DND-41 (cell line): ENCODE data around the gene PRR20E.
"Not testable (repeated sequence)": the region's sequence is repeated elsewhere in the genome, so short reads cannot be mapped to it uniquely, and the experiment has no call there.

Source experiments
- EZH2 ChIP-seq: IDR thresholded peaks from 3 replicates; pipeline ENCODE4 v1.6.1; 2012; ENCODE audit warnings: borderline replicate concordance, low read depth, mild to moderate bottlenecking, moderate library complexity, low read length, inconsistent platforms; ENCODE audit not compliant: severe bottlenecking
- TF ChIP-seq, protein P1 (sequence below): IDR thresholded peaks from 2 replicates; pipeline ENCODE4 v1.5.1; 2012; ENCODE audit warnings: borderline replicate concordance, low read length, moderate library complexity, mild to moderate bottlenecking; ENCODE audit not compliant: poor library complexity, severe bottlenecking; ENCODE audit errors: extremely low read depth

DNA sequence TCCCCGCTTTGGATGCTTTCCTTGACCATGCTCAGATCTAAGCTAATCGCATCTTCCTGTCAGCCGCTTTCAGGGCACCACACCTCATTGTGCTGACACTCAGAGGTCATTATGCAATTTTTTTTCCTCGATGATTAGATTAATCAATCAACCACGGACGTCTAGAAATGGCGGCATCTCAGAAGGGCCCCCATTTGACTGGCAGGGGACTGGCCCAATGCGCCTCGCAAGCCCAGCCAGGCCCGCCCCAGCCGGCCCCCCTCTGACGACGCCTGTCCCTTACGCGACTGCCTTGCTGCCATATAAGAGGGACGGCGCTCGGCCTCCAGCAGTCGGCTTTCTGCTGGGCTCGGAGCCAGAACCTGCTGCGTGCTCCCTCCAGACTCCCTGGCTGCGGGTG lies 6.7 kb upstream of the PRR20E start, which contains the start of gene PRR20D:
- TF ChIP-seq, protein P1, sequence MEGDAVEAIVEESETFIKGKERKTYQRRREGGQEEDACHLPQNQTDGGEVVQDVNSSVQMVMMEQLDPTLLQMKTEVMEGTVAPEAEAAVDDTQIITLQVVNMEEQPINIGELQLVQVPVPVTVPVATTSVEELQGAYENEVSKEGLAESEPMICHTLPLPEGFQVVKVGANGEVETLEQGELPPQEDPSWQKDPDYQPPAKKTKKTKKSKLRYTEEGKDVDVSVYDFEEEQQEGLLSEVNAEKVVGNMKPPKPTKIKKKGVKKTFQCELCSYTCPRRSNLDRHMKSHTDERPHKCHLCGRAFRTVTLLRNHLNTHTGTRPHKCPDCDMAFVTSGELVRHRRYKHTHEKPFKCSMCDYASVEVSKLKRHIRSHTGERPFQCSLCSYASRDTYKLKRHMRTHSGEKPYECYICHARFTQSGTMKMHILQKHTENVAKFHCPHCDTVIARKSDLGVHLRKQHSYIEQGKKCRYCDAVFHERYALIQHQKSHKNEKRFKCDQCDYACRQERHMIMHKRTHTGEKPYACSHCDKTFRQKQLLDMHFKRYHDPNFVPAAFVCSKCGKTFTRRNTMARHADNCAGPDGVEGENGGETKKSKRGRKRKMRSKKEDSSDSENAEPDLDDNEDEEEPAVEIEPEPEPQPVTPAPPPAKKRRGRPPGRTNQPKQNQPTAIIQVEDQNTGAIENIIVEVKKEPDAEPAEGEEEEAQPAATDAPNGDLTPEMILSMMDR = not testable (repeated sequence)
- TF ChIP-seq EZH2 = not testable (repeated sequence)
